B cell (primary cell): Measurements from ENCODE around the gene ZFP62. TPM values are rescaled to one million over a fixed set of nuclear protein-coding genes. Genes with fewer than 3 reads are reported as not detected.

ENCODE experiments used
- ATAC-seq: fragments of 200-7000 bp; cut with Tn5 transposase; one replicate; pipeline ENCODE4 v1.10.0; 2021; ENCODE audit warnings: low read depth, mild to moderate bottlenecking, moderate number of reproducible peaks, moderate library complexity
- CTCF ChIA-PET: fragments of 350-600 bp; sonication (Branson Sonifier 250); formaldehyde crosslinking; loops from one replicate; lab custom pipeline; 2021; ENCODE audit warnings: antibody characterized with exemption, inconsistent platforms; lab: Charles Lee
- POLR2A ChIA-PET: fragments of 350-600 bp; sonication (Branson Sonifier 250); formaldehyde crosslinking; loops from one replicate; lab custom pipeline; 2021; ENCODE audit warnings: antibody characterized with exemption; lab: Charles Lee
- DNase-seq: peaks from one replicate; pipeline ENCODE4 v3.0.0; 2013
- H2AFZ ChIP-seq: 2 replicates; pipeline ENCODE4 v1.6.1; 2012; ENCODE audit warnings: mild to moderate bottlenecking, low read depth, low read length; ENCODE audit not compliant: insufficient read depth, poor library complexity, severe bottlenecking
- H3K27ac ChIP-seq, 2 donors: 1 replicate in 1 of 2; 2 replicates in 1 of 2; pipeline ENCODE4 v1.5.1; 2012 to 2013; ENCODE audit warnings: low read length in 2 of 2, mild to moderate bottlenecking in 2 of 2, moderate library complexity in 1 of 2
- H3K27me3 ChIP-seq, 4 experiments: fragments of 200-600 bp in 1 of 4; sonication (generic) in 1 of 4; replicated peaks in 1 of 4; 1 replicate in 2 of 4; 2 replicates in 2 of 4; pipeline versions ENCODE4 v1.6.1 to v1.7.0; 2013 to 2016; ENCODE audit warnings: low read length in 3 of 4, mild to moderate bottlenecking in 2 of 4, mixed read lengths in 1 of 4, moderate library complexity in 1 of 4; ENCODE audit not compliant: insufficient read depth in 4 of 4, control insufficient read depth in 3 of 4; ENCODE audit errors: control extremely low read depth in 1 of 4
- H3K36me3 ChIP-seq, 2 experiments: replicated peaks in 1 of 2; 1 replicate in 1 of 2; 2 replicates in 1 of 2; pipeline versions ENCODE4 v1.6.1 to v1.7.1; 2013; ENCODE audit warnings: low read length in 1 of 2; ENCODE audit not compliant: insufficient read depth in 2 of 2, control insufficient read depth in 1 of 2; ENCODE audit errors: control extremely low read depth in 1 of 2, extremely low read depth in 1 of 2
- H3K4me1 ChIP-seq, 2 donors: fragments of 200-600 bp in 1 of 2; sonication (generic) in 1 of 2; 1 replicate in 1 of 2; 2 replicates in 1 of 2; pipeline versions ENCODE4 v1.5.1 to v1.6.1; 2013 to 2017; ENCODE audit warnings: low read length in 2 of 2; ENCODE audit not compliant: control insufficient read depth in 2 of 2, insufficient read depth in 2 of 2
- H3K4me2 ChIP-seq: replicated peaks from 2 replicates; pipeline ENCODE3; 2012; ENCODE audit warnings: mild to moderate bottlenecking, low read depth, low read length; ENCODE audit not compliant: poor library complexity, severe bottlenecking
- H3K4me3 ChIP-seq, 5 experiments: fragments of 200-600 bp in 1 of 5; sonication (generic) in 1 of 5; 1 replicate in 3 of 5; 2 replicates in 2 of 5; pipeline versions ENCODE4 v1.5.1 to v1.7.0; 2011 to 2016; ENCODE audit warnings: low read length in 4 of 5, mild to moderate bottlenecking in 4 of 5, low read depth in 2 of 5, control low read depth in 1 of 5, moderate library complexity in 1 of 5; ENCODE audit not compliant: insufficient read depth in 1 of 5; ENCODE audit errors: control extremely low read depth in 1 of 5, extremely low read depth in 1 of 5
- H3K79me2 ChIP-seq: fragments of 200-600 bp; sonication (generic); one replicate; pipeline ENCODE4 v1.6.0; 2016; ENCODE audit warnings: low read length; ENCODE audit not compliant: control insufficient read depth, insufficient read depth
- H3K9ac ChIP-seq: fragments of 200-600 bp; sonication (generic); 2 replicates; pipeline ENCODE4 v1.6.1; 2017; ENCODE audit warnings: mild to moderate bottlenecking, low read length, moderate library complexity
- H3K9me3 ChIP-seq, 3 donors: one replicate each; pipeline versions ENCODE4 v1.6.1 to v1.7.1; 2013; ENCODE audit warnings: low read length in 2 of 3; ENCODE audit not compliant: control insufficient read depth in 2 of 3, insufficient read depth in 1 of 3; ENCODE audit errors: control extremely low read depth in 1 of 3
- H4K20me1 ChIP-seq: 2 replicates; pipeline ENCODE4 v1.6.0; 2012; ENCODE audit warnings: mild to moderate bottlenecking, low read length; ENCODE audit not compliant: insufficient read depth, control insufficient read depth, poor library complexity, severe bottlenecking
- H3K27ac Mint-ChIP-seq: one replicate; pipeline ENCODE4 v1.8.0; 2021; ENCODE audit warnings: mixed read lengths
- H3K27me3 Mint-ChIP-seq: one replicate; pipeline ENCODE4 v1.8.0; 2021; ENCODE audit warnings: mixed read lengths
- H3K4me1 Mint-ChIP-seq: one replicate; pipeline ENCODE4 v1.8.0; 2021; ENCODE audit warnings: mixed read lengths
- H3K4me3 Mint-ChIP-seq: one replicate; pipeline ENCODE4 v1.8.0; 2021; ENCODE audit warnings: mixed read lengths
- H3K9me3 Mint-ChIP-seq: one replicate; pipeline ENCODE4 v1.8.0; 2022; ENCODE audit warnings: mixed read lengths; ENCODE audit not compliant: insufficient read depth
- EZH2 ChIP-seq: IDR thresholded peaks from 2 replicates; pipeline ENCODE4 v1.6.1; 2012; ENCODE audit warnings: borderline replicate concordance, low read depth, mild to moderate bottlenecking, moderate library complexity, low read length; ENCODE audit not compliant: insufficient read depth, poor library complexity, severe bottlenecking
- WGBS: methylation state at CpG from one replicate; pipeline ENCODE4 v1.1.5; 2013; ENCODE audit warnings: missing lambda C conversion rate; ENCODE audit not compliant: insufficient coverage; 5-methylcytosine and 5-hydroxymethylcytosine counted together
- intact Hi-C: fragments of 100-400 bp; cut with micrococcal nuclease; formaldehyde crosslinking; loops from one replicate; pipeline ENCODE4 v1.10.0; 2022
- polyA plus RNA-seq: library from polyadenylated mRNA; depleted of rRNA; stranded (reverse); fragments of >200 nt; gene quantifications from 2 replicates; pipeline ENCODE4 v1.2.3, GENCODE V29; 2012
- total RNA-seq, 2 donors: library from RNA; stranded (reverse); fragments of 120-200 nt in 1 of 2; gene quantifications; 1 replicate in 1 of 2; 2 replicates in 1 of 2; pipeline versions ENCODE4 v1.2.3 to v1.2.4, GENCODE V29; 2013 to 2022
- TF ChIP-seq, protein P1 (sequence below): fragments of 200-600 bp; IDR thresholded peaks from one replicate; pipeline ENCODE4 v1.8.0; 2022; ENCODE audit warnings: antibody characterized with exemption, mild to moderate bottlenecking

Gene ZFP62
- total and polyA plus RNA-seq, 2 donors (not counting 1 experiment from before 2014, with no cell fraction given) = 19.1 to 61.8 TPM

GRCh38 chr5:180853848-180854176 lies 7.3 kb downstream of the ZFP62 start:
- H4K20me1 ChIP-seq = peaks cover 34% of the 10 kb centered on the region
- ATAC-seq (no peak), DNase-seq (no peak)
- peaks cover 2% of the 10 kb centered on the region for H3K4me1 Mint-ChIP-seq
- H3K79me2 ChIP-seq = peaks cover 69% of the 10 kb centered on the region
- H3K4me2 ChIP-seq = no peak overlapping the region
- no peak for TF ChIP-seq EZH2
- TF ChIP-seq, protein P1, sequence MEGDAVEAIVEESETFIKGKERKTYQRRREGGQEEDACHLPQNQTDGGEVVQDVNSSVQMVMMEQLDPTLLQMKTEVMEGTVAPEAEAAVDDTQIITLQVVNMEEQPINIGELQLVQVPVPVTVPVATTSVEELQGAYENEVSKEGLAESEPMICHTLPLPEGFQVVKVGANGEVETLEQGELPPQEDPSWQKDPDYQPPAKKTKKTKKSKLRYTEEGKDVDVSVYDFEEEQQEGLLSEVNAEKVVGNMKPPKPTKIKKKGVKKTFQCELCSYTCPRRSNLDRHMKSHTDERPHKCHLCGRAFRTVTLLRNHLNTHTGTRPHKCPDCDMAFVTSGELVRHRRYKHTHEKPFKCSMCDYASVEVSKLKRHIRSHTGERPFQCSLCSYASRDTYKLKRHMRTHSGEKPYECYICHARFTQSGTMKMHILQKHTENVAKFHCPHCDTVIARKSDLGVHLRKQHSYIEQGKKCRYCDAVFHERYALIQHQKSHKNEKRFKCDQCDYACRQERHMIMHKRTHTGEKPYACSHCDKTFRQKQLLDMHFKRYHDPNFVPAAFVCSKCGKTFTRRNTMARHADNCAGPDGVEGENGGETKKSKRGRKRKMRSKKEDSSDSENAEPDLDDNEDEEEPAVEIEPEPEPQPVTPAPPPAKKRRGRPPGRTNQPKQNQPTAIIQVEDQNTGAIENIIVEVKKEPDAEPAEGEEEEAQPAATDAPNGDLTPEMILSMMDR = no peak
- H2AFZ ChIP-seq = no peak overlapping the region
- ChIA-PET CTCF (interaction anchor here (0.9 kb wide), 1 partner anchor 15 kb away, joined by 3 read pairs; no protein-coding TSS in a partner anchor), POLR2A (interaction anchor here (0.5 kb wide), 1 partner anchor 205 kb away, joined by 7 read pairs; no protein-coding TSS in a partner anchor)
- no peak overlapping the region for H3K27ac ChIP-seq
- no peaks in the 10 kb centered on the region for H3K27me3 Mint-ChIP-seq
- H3K9ac ChIP-seq = no peak overlapping the region
- H3K27me3 ChIP-seq = no peaks in the 10 kb centered on the region
- H3K4me1 ChIP-seq = no peaks in the 10 kb centered on the region
- H3K4me3 ChIP-seq = no peak overlapping the region
- 100% methylated on average over 1 of the region's 1 CpG for WGBS
- H3K9me3 ChIP-seq = peaks cover 6 to 11% (median 8%) of the 10 kb centered on the region in 3 donors
- peaks cover 21 to 42% of the 10 kb centered on the region in 2 experiments for H3K36me3 ChIP-seq
- H3K4me3 Mint-ChIP-seq = no peak overlapping the region
- H3K9me3 Mint-ChIP-seq = no peaks in the 10 kb centered on the region
- H3K27ac Mint-ChIP-seq = no peak overlapping the region
- intact Hi-C loops = no loop called here

- Histone ChIP-seq H3K4me2 (no peak overlapping the region), H3K79me2 (peaks cover 65% of the 10 kb centered on the region), H3K4me3 (no peak overlapping the region), H2AFZ (no peak overlapping the region), H3K9ac (no peak overlapping the region), H3K4me1 (no peaks in the 10 kb centered on the region), H3K9me3 (peaks cover 8 to 11% (median 8%) of the 10 kb centered on the region in 3 donors), H3K36me3 (peaks cover 19 to 41% of the 10 kb centered on the region in 2 experiments), H3K27ac (no peak overlapping the region), H3K27me3 (no peaks in the 10 kb centered on the region), H4K20me1 (peaks cover 34% of the 10 kb centered on the region)
- TF ChIP-seq, protein P1 = no peak
- TF ChIP-seq EZH2 = no peak
- ChIA-PET POLR2A (interaction anchor here (0.5 kb wide), 1 partner anchor 205 kb away, joined by 7 read pairs; no protein-coding TSS in a partner anchor), CTCF (interaction anchor here (0.9 to 1.0 kb wide), 2 partner anchors 7 to 15 kb away, joined by 3 to 4 read pairs; no protein-coding TSS in a partner anchor)
- no peak overlapping the region for H3K4me3 Mint-ChIP-seq
- no peaks in the 10 kb centered on the region for H3K9me3 Mint-ChIP-seq
- H3K27me3 Mint-ChIP-seq = no peaks in the 10 kb centered on the region
- intact Hi-C loops = no loop called here
- WGBS = 78% methylated on average over 6 of the region's 13 CpGs
- DNase-seq (no peak), ATAC-seq (no peak)
- H3K4me1 Mint-ChIP-seq = peaks cover 2% of the 10 kb centered on the region
- H3K27ac Mint-ChIP-seq = no peak overlapping the region
Observed at GRCh38 chr5:180853121-180853847, 7.8 kb downstream of the ZFP62 start.
